ENCODE data around the gene CRYZ.
"Not testable (repeated sequence)": the region's sequence is repeated elsewhere in the genome, so short reads cannot be mapped to it uniquely, and the experiment has no call there.

The CRYZ gene, protein sequence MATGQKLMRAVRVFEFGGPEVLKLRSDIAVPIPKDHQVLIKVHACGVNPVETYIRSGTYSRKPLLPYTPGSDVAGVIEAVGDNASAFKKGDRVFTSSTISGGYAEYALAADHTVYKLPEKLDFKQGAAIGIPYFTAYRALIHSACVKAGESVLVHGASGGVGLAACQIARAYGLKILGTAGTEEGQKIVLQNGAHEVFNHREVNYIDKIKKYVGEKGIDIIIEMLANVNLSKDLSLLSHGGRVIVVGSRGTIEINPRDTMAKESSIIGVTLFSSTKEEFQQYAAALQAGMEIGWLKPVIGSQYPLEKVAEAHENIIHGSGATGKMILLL

GRCh38 chr1:74732960-74733603 lies at the start of gene CRYZ, which contains the start of gene TYW3:
Gene CRYZ (minus strand): TSS chr1:74733050. CDS start chr1:74724821, 8,229 bp downstream.
Gene TYW3 (plus strand): TSS chr1:74733152. CDS start chr1:74733245, 93 bp downstream.
- TF ChIP-seq JUND (IDR thresholded peaks at IDR 0.05; ENCODE audit: low read depth), result no peak
- DNase-seq (ENCODE audit: low read depth in 1 of 2, low spot score in 1 of 2), result peak; percentile 37 to 92
- in situ Hi-C loops (cut with HindIII; ENCODE audit: low pct_unique_long_range_greater_than_20kb, low sequenced_read_pairs), result no loop called here

- DNase-seq (ENCODE audit: low read depth in 1 of 2, low spot score in 1 of 2), result no peak
- in situ Hi-C loops (cut with HindIII; ENCODE audit: low pct_unique_long_range_greater_than_20kb, low sequenced_read_pairs), result no loop called here
- no peak for TF ChIP-seq JUND (IDR thresholded peaks at IDR 0.05; ENCODE audit: low read depth)
These were observed 47.7 kb upstream of the CRYZ start for GRCh38 chr1:74780594-74780993.

DNA sequence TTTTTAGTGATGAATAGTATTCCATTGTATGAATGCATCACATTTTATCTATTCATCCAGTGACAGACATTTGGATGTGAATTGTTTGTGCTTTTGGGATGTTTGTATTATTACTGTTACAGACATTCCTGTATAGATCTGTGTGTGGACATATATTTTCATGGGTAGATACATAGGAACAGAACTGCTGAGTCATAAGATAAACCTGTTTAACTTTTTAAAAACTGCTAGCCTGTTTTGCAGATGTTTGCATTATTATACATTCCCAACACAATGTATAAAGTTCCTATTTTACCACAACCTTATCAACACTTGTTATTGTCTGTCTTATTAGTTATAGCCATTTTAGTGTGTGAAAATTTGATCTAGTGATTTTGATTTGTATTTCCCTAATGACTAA lies 46.9 kb upstream of the CRYZ start:
- TF ChIP-seq JUND (IDR thresholded peaks at IDR 0.05; ENCODE audit: low read depth), result no peak
- in situ Hi-C loops (cut with HindIII; ENCODE audit: low pct_unique_long_range_greater_than_20kb, low sequenced_read_pairs), result no loop called here
- no peak for DNase-seq (ENCODE audit: low read depth in 1 of 2, low spot score in 1 of 2)

DNA sequence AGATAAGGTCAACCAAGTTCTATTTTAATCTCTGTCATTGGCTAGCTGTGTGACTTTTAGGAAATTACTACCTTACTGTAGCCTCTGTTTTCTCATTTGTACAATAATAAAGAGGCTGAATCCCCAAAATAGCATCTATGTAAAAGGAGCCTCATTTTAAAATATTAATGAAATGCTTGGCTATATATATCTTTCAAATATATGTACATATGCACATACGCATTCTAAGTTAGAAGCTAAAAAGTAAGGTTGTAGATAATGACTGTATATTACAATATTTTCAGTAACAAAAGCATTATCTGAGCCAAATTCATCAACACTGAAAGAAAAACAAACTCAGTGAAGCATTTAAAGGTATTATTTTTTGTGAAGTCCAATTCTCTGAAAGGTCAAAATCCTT lies 44.7 kb upstream of the CRYZ start:
- DNase-seq (ENCODE audit: low read depth in 1 of 2, low spot score in 1 of 2), result no peak
- no peak for TF ChIP-seq JUND (IDR thresholded peaks at IDR 0.05; ENCODE audit: low read depth)
- in situ Hi-C loops (cut with HindIII; ENCODE audit: low pct_unique_long_range_greater_than_20kb, low sequenced_read_pairs), result no loop called here

GRCh38 chr1:74775735-74776134 lies 42.9 kb upstream of the CRYZ start:
- TF ChIP-seq JUND (IDR thresholded peaks at IDR 0.05; ENCODE audit: low read depth), result no peak
- in situ Hi-C loops (cut with HindIII; ENCODE audit: low pct_unique_long_range_greater_than_20kb, low sequenced_read_pairs), result no loop called here
- DNase-seq (ENCODE audit: low read depth in 1 of 2, low spot score in 1 of 2), result no peak

GRCh38 chr1:74773582-74773981 lies 40.7 kb upstream of the CRYZ start:
- DNase-seq (ENCODE audit: low read depth in 1 of 2, low spot score in 1 of 2), result no peak
- in situ Hi-C loops (cut with HindIII; ENCODE audit: low pct_unique_long_range_greater_than_20kb, low sequenced_read_pairs), result no loop called here
- no peak for TF ChIP-seq JUND (IDR thresholded peaks at IDR 0.05; ENCODE audit: low read depth)

GRCh38 chr1:74772945-74773344 lies 40.1 kb upstream of the CRYZ start:
- in situ Hi-C loops (cut with HindIII; ENCODE audit: low pct_unique_long_range_greater_than_20kb, low sequenced_read_pairs), result no loop called here
- TF ChIP-seq JUND (IDR thresholded peaks at IDR 0.05; ENCODE audit: low read depth), result no peak
- DNase-seq (ENCODE audit: low read depth in 1 of 2, low spot score in 1 of 2), result no peak

DNA sequence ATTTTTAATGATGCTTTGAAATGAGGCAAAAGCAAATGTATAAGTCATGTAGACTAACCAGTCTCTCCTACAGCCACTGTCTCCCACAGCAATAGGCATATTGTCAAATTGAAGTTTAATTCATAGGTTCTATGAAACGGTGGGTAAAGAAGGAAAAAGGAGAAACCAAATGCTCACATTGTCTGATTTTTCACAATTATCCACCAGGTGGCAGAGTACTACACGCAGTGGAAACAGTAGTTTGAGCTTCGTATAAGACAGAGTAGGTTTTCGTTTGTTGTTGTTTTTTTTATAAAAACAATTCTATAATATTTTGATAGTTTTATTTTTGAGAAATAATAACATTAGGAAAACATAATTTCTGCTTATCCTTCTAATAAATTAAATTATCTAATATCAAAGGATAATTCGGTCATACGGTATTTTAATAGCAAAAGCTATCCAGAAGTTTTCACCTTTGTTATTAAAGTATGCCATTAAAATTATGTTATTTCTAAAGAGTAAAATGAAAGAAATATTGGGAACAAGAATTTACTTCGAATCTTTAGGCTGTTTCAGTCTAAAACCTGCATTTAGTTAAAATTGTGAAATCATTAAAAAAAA lies 39.2 kb upstream of the CRYZ start:
- TF ChIP-seq JUND (IDR thresholded peaks at IDR 0.05; ENCODE audit: low read depth), result no peak
- in situ Hi-C loops (cut with HindIII; ENCODE audit: low pct_unique_long_range_greater_than_20kb, low sequenced_read_pairs), result no loop called here
- DNase-seq (ENCODE audit: low read depth in 1 of 2, low spot score in 1 of 2), result peak; percentile 4 to 61

DNA sequence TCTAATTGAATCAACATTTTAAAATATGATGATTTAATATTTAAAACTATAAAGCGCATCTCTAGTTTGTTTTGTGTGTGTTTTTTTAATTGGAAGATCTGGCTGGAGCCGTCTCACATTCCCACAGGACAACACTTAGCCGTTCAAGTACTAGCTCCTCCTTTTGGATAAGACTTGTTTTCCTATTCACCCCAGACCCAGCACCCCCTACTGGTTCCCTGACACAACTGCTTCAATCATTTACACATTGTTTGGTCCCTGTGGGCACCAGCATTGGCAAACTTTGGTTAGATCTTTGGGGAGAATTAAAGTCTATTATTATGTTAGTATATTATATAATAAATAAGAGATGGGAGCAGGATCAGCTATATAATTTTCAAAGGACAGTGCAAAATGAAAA lies 34.6 kb upstream of the CRYZ start:
- no peak for TF ChIP-seq JUND (IDR thresholded peaks at IDR 0.05; ENCODE audit: low read depth)
- DNase-seq (ENCODE audit: low read depth in 1 of 2, low spot score in 1 of 2), result peak in 1 of 2 experiments; percentile 31
- in situ Hi-C loops (cut with HindIII; ENCODE audit: low pct_unique_long_range_greater_than_20kb, low sequenced_read_pairs), result no loop called here

GRCh38 chr1:74766579-74766978 lies 33.7 kb upstream of the CRYZ start:
- no peak for TF ChIP-seq JUND (IDR thresholded peaks at IDR 0.05; ENCODE audit: low read depth)
- no peak for DNase-seq (ENCODE audit: low read depth in 1 of 2, low spot score in 1 of 2)
- in situ Hi-C loops (cut with HindIII; ENCODE audit: low pct_unique_long_range_greater_than_20kb, low sequenced_read_pairs), result no loop called here

- no peak for TF ChIP-seq JUND (IDR thresholded peaks at IDR 0.05; ENCODE audit: low read depth)
- DNase-seq (ENCODE audit: low read depth in 1 of 2, low spot score in 1 of 2), result no peak
- in situ Hi-C loops (cut with HindIII; ENCODE audit: low pct_unique_long_range_greater_than_20kb, low sequenced_read_pairs), result no loop called here
These were observed 31.0 kb upstream of the CRYZ start for GRCh38 chr1:74763807-74764206.

- in situ Hi-C loops (cut with HindIII; ENCODE audit: low pct_unique_long_range_greater_than_20kb, low sequenced_read_pairs), result not testable (repeated sequence)
These were observed 23.8 kb upstream of the CRYZ start for GRCh38 chr1:74756650-74757049.

DNA sequence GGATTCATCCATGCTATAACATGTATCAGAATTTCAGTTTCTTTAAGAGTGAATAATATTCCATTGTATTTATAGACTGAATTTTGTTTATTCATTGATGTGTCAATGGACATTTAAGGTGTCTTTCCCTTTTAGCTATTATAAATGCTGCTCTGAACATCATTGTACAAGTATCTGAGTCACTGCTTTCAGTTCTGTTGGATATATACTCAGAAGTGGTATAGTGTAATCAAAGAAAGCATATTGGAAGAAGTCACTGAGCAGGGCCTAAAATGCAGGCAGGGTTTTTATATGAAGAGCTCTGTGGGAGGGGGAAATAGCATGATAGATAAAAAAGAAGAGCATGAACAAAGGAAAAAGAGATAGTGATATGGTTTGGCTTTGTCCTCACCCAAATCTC lies 22.6 kb upstream of the CRYZ start:
- no peak for TF ChIP-seq JUND (IDR thresholded peaks at IDR 0.05; ENCODE audit: low read depth)
- no peak for DNase-seq (ENCODE audit: low read depth in 1 of 2, low spot score in 1 of 2)
- in situ Hi-C loops (cut with HindIII; ENCODE audit: low pct_unique_long_range_greater_than_20kb, low sequenced_read_pairs), result no loop called here

More at GRCh38 chr1:74756650-74757049, 23.8 kb upstream of the CRYZ start:
- not testable (repeated sequence) for DNase-seq (ENCODE audit: low read depth in 1 of 2, low spot score in 1 of 2)

Measured in T47D (cell line).